Lung microvascular endothelial cell (primary cell): ENCODE measurements around the gene ZNF682. TPM values are rescaled to one million over a fixed set of nuclear protein-coding genes. Genes with fewer than 3 reads are reported as not detected.
"Not testable (repeated sequence)": the region's sequence is repeated elsewhere in the genome, so short reads cannot be mapped to it uniquely, and the experiment has no call there.

Experiments
- DNase-seq, 2 donors: peaks; one replicate each; pipeline versions ENCODE4 v3.0.0 to v3.0.0-alpha.2; 2010; ENCODE audit warnings: low read depth in 2 of 2
- total RNA-seq: library from RNA; depleted of rRNA; stranded (reverse); fragments of >200 nt; gene quantifications from 2 replicates; pipeline ENCODE4 v1.2.1, GENCODE V29; 2014

The ZNF682 gene
- total RNA-seq, 1 donor from 2014 or later, result 4.0 TPM

DNA sequence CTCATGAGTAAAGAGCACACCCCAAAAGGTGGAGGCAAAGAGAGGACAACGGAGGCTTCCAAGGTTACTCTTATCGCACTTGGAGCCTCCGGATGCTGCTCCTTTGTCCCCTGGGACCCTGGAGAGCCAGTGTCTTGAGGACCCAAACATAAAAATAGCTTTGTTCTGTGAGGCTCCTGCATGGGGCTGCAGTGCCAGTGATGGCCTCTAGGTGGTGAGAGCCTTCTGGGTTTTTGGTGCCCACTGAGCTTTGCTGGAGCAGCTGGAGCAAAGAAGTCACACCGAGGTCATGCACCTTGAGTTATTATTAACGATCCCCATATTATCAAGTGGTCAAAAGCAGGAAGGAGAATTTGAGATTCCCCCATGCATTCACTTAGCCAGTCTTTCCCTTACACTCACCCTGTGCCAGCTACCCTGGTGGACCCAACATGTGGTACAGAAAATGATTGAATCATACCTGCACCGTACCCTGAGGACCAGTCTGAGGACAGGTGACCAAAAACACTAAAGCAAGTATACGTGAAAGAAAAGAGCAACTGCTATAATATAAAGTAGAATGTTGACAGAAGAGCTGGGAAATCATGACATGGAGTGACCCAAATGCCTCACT, 41.5 kb downstream of the ZNF682 start:
- DNase-seq, result peak in 1 of 2 donors; percentile 1

DNA sequence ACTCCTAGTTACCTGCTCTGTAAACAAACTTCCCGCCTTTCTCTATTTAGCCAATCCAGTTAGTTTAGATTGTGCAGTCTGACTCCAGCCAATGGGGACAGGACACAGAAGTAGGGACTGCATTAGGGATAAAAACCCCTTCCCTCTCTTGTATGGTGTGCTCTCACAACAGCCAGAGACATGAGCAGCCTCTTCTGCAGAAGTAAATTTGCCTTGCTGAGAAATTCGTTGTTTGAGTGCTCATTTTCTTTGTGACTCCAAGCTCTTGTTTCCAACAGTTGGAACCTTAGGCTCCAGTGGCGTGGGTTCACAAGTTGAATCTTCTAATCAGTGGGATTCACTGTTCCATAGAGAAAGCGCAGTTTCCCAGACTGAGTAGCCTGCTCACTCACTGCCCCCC, 72.4 kb downstream of the ZNF682 start:
- DNase-seq, result no peak

DNA sequence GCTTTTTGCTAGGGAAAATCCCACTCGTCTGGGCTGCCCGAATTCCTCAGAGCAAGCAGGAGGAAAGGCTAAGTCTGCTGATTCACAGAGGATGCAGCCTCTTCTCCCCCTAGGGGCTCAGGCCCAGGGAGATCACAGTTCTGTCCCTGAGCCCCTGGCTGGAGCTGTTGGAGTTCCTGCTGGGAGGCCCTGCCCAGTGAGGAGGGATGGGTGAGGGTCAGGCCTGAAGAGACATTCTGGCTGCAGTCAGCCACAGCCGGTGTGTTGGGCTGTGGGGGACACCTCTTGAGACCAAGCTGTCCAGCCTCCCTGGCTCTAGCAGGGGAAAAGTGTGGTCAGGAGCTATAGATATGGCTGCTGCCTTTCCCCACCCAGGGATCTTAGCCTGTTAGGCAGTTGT, 73.2 kb downstream of the ZNF682 start:
- not testable (repeated sequence) for DNase-seq

DNA sequence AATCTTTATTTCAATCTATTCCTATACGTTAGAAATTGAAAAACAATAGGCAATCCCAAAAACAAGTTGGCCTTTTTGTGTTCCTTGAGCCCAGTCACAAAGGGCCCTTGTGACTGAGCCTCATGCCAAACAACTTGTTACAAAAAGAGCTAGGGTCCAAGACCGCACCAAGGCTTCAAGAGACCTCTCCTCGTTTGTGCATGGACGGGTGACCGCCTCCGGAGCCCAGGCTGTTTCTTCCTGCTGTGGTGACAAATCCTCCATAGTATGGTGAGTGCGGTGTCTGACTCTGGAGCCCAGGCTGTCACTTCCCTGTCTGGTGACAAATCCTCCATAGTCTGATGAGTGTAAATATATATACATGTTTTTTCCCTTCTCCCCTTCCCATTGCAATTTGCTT, 74.9 kb downstream of the ZNF682 start:
- no peak for DNase-seq

DNA sequence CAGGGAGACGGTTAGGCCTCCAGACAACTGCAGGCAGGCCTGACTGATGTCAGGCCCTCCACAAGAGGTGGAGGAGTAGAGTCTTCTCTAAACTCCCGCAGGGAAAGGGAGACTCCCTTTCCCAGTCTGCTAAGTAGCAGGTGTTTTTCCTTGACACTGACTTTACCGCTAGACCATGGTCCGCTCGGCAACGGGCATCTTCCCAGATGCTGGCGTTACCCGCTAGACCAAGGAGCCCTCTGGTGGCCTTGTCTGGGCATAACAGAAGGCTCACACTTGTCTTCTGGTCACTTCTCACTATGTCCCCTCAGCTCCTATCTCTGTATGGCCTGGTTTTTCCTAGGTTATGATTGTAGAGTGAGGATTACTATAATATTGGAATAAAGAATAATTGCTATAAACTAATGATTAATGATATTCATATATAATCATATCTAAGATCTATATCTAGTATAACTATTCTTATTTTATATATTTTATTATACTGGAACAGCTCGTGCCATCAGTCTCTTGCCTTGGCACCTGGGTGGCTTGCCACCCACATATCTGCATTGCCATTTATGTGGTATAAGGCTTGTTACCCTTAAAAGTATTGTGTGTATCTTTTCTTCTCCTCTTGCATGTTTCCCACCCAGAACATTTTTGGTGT, 80.0 kb downstream of the ZNF682 start:
- DNase-seq, result peak; percentile 61 to 64

DNA sequence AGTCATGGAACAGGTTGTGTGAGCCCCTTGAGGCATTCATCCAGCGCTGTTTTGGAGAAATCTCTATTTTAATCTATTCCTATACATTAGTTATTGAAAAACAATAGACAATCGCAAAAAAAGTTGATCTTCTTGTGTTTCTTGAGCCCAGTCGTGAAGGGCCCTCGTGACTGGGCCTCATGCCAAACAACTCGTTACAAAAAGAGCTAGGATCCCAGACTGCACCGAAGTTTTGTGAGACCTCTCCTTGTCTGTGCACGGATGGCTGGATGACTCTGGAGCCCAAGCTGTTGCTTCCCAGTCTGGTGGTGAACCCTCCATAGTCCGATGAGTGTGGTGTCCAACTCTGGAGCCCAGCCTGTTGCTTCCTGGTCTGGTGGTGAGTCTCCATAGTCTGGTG, 81.5 kb downstream of the ZNF682 start:
- not testable (repeated sequence) for DNase-seq

DNA sequence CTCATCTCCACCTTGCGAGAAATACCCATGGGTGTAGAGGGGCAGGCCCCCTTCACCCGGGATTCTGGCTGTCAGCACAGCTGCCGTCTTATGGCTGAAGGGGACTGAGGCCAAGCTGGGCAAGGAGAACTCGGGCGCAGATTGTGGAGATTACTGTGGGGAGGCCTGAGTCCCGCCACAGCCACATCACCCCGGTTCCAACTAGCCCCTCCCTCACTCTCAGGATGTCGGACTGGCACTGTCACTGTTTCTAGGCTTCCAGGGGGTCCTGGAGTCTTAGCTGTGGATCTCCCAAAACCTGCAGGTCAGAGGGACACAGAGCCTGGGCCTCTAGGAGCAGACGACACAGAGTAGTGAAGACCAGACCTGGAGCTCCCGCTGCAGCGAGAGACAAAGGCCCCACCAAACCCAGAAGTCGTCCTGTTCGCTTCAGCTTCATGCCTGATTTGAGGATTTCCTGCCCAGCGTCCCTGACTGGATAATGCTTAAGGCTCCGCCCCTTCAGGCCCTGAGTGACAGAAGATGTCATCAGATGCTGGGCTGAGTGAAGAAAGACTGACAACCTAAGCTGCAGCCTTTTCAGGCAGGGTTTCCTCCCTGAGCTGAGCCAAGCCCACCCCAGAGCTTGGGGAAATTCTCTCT, 82.8 kb downstream of the ZNF682 start:
- no peak for DNase-seq

DNA sequence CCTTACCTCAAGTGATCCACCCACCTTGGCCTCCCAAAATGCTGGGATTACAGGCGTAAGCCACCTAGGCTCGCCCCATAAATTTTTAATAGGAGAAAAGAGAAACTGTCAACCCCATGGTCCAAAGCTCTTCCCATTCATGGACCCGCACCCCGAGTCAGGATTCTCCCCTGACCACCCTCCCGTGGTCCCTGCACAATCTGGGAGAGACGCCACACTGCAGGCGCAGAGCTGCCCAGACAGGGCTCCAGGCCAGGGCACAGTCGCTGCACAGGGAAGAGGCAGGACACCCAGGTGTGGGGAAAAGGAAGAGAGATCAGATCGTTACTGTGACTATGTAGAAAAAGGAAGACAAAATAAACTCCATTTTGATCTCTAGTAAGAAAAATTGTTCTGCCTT, 84.1 kb downstream of the ZNF682 start:
- DNase-seq, result no peak

Other genes with a start within 250 kb of the ZNF682 start
- 4.4 and 12.3 TPM in 2 replicates for gene ZNF506, start 217.8 kb downstream of the ZNF682 start, total RNA-seq
- 2.6 and 4.4 TPM in 2 replicates for gene ZNF253, start 173.6 kb downstream of the ZNF682 start, total RNA-seq
- 3.7 and 4.2 TPM in 2 replicates for gene ZNF93, start 138.6 kb downstream of the ZNF682 start, total RNA-seq
- 0.60 and 0.65 TPM in 2 replicates for gene ZNF90, start 38.5 kb upstream of the ZNF682 start, total RNA-seq
- 5.2 and 9.1 TPM in 2 replicates for gene ZNF486, start 127.7 kb upstream of the ZNF682 start, total RNA-seq